ENCODE measurements around the gene TTLL11.

The TTLL11 gene

DNA sequence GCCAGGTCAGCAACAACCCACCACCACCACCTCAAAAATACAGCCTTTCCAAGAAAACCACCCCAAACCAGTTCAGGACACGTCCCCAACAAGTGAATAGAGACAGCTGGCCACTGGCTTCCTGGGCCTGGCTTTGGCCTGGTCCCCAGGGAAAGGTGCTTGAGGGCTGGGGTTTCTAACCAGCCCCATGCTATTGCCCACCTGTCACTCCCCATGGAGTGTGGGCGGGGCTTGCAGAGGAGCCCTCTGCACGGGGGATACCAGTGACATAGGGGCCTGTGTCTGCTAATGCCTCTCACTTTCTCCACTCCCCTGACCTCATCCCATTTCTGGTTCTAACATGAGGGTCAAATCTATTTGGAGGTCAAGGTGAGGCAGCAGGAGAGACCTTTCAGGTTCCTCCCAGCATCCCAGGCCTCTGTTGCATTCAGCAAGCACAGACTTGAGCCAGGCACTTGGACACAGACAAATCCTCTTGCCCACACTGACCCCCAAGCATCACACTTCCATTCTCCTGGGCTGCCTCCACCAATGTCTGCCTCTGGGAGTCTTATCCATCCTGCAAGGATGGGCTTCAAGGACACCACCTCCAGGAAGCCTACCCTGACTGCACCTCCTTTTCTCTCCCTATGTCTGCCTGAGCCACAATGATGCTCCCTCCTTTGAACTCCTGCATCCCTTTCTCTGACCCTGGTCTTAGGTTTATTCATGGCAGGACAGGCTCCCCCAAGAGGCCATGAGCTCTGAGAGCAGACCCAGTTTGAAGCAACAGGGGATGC is 16.1 kb upstream of the TTLL11 start:
- no peak for DNase-seq

DNA sequence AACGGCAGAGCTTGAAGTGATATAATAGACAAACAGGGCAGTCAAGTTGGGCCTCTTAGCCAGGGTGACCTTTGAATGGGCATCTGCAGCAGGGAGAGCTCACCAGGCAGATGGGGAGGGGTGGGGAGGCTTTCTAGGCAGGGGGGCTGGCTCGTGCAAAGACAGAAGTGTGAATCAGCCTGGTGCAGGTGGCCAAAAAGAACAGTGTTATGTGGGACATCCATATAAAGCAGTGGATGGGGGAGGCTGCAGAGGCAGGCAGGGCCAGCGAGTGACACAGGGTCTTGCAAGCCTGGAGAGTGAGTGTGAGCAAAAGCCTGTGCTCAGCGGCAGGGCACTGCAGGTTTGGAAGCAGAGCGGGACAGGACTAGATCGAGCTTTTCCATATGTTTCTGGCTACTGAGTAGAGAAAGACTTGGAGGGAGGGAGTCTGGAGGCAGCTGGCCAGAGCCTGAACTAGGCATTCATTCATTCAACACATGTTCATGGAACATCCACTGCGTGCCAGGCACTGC is 14.2 kb upstream of the TTLL11 start:
- no peak for DNase-seq

DNA sequence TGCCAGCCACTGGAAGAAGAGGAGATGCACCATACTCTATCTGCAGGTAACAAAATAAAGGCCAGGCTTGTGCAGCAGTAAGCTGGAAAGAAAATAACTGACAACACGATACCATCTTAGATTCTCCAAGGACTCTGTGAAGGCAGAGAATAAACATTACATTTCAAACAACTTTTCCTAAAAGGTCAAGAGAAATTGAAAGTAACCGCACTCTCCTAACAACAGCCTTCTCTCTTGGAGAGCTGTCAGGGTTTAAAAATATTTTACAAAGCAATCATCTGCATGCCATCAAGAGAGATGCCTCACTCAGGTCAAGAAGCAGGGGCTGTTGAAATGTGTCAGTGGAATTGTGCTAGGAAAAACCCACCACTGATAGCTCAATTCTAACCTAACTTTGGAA is 13.5 kb upstream of the TTLL11 start:
- DNase-seq: no peak

DNA sequence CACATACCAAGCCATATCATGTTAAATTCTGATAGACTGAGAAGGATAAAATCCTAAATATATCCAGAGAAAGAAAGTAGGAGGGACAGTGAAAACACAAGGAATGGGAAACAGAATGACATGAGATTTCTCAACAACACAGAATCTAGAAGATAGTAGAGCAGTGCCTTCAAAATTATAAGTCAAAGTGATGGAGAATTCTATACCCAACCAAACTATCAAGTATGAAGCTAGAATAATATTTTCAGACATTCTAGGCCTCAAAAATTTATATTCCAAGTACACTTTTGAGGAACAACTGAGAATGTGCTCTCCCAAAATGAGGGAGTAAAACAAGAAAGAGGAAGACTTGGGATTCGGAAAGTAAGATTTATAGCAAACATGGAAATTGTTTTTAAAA is 10.9 kb upstream of the TTLL11 start:
- DNase-seq: no peak

DNA sequence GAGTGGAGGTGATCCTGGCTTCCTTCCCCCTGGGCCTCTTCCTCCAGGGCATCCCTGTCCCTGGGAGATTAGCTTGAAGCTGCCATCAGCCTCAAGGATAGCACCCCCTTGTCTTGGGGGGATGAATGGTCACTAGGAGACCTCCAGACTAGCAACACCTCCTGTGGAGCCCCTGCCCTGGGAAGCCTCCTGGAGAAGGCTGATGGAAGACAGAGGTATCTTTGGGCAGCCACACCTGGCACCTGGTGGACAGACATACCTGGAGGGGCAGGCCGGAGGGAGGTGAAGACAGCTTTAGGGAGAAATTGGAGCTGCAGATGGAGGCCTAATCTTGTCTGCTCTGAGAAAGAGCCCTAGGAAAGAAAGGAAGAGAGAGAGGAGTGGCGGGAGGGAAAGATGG is 9.0 kb upstream of the TTLL11 start:
- DNase-seq: no peak

DNA sequence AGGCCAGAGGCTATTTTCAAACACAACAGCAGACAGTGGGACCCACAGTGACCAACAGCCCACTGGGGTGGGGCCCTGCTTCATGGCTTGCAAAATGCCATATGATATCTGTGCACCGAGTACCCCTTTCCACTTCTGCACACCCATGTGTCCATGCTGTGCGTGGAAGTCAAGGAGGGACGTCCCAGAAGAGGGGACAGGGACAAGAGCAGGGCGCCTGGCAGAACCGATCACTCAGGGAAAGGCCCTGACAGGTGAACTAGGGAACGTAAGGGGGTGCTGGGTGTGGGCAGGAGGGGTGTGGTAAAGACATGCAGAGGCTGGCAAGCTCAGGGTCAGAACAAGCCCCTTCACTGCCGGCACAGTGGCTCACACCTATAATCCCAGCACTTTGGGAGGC is 7.6 kb upstream of the TTLL11 start:
- DNase-seq: no peak

DNA sequence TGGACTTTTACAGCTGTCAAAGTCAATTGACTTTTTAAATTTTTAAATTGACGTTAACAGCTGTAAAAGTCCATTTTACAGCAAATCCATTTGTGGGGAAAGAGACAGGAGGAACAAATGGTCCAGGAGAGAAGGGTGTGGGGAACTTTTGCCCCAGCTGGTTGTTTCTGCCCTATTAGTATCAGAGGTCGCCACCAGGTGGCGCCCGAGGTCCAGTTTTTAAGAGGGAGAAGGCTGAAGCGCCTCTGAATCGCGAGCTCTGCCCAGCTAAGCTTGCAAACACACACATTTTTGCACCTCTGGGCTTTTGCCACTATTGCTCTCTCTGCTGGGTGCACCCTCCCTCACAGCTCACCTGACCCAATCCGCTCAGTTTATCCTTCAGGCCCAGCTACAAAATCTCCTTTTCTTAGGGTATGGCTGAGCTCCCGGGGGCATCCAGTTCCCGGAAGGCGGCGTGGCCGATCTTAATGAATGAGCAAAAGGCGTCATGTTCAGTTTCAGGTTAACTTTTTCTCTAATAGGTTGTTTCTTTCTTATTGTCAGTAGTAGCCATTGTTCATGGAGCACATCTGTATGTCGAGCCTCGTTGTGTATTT is 6.3 kb upstream of the TTLL11 start:
- DNase-seq: peak; percentile 54

DNA sequence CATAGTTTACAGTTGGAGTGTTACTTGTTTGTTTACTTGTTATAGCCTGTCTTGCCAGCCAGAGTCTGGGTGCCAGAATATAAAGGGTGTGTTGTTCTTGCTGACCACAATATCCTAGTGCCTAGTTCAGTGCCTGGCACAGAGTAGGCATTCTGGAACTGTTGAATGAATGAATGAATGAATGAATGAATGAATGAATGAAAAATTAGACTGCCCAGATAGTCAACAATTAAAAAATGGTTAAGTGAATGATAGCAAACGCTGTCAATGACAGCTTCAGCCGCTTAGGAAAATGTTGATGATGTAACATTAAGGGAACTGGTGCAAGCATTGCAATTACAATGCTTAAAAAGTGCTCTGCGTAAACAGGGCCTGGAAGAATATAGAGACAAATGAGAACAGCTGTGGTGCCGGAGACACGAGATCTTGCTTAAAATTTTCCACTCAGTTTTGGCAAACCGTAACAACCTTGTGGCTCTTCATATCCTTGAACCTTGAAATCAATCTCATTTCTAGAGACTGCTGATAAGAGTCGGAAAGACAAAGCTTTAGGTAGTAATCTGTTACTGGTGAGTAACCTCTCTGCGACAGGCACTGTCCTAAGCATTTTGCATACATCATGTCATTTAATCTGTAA is 4.7 kb upstream of the TTLL11 start:
- no peak for DNase-seq

DNA sequence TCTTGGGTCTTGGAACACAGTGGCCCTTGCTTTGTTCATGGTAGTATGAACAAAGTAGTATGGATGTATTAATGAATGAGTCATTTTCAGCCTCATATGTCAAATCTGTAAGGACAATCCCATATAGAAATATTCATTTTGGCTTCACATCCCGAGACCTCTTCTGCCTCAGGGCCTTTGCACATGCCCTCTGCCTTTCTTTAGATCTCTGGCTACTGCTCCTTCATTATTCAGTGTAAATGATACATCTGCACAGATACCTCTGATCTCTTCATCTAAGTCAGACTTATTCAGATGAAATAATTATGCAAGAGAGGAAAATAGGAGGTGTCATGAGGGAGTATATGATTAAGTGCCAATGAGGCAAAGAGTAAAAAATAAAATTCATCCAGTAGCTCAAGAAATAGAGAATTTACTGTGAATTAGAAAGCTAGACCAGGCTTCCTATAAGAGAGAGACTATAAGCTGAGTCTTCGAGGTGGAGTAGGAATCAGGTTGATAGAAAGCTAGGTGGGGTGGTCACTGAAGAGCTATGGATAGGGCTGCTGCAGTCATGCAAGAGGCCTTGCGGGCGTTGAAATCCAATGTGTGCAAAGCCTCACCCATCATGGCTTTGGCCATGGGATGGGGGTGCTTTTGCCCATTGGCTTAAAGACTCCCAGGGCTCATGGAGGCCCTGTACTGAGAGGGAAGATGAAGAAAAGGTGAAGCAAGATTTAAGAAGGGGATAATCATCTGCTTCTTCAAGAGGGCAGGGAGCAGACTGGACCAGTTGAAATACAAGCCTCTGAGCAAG is 3.7 kb upstream of the TTLL11 start:
- DNase-seq: no peak

DNA sequence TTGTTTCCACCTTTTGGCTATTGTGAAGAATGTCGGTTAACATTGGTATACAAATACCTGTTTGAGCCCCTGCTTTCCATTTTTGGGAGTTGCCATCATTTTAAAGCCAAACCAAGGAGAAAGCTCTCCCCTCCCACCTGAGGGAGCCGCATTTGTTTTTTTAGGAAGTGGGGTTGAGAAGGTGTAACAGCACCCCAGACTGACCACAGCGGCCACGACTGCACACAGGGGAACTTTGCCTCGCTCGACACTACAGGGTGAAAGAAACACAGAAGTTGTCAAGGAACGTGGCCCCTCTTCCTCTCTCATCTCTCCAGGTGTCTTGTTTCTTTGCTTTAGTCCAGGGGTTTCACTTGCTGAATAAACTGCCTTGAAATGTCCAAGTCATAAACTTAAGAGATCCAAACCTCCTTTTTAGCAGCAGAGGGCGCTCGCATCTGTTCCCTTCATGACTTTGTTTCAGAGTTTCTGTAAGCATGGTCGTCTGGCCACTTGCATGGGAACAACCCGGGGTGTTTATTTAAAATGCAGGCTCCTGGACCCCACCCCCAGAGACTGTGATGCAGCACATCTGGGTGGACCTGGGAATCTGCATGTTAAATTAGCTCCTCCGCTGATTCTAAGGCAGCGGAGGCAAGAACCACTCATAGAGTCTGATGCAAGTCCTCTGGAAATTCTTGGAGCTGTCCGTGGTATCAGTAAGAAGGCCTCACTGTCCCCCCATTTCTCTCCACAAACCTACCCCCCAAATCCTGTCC is 2.1 kb upstream of the TTLL11 start:
- DNase-seq: peak; percentile 10

DNA sequence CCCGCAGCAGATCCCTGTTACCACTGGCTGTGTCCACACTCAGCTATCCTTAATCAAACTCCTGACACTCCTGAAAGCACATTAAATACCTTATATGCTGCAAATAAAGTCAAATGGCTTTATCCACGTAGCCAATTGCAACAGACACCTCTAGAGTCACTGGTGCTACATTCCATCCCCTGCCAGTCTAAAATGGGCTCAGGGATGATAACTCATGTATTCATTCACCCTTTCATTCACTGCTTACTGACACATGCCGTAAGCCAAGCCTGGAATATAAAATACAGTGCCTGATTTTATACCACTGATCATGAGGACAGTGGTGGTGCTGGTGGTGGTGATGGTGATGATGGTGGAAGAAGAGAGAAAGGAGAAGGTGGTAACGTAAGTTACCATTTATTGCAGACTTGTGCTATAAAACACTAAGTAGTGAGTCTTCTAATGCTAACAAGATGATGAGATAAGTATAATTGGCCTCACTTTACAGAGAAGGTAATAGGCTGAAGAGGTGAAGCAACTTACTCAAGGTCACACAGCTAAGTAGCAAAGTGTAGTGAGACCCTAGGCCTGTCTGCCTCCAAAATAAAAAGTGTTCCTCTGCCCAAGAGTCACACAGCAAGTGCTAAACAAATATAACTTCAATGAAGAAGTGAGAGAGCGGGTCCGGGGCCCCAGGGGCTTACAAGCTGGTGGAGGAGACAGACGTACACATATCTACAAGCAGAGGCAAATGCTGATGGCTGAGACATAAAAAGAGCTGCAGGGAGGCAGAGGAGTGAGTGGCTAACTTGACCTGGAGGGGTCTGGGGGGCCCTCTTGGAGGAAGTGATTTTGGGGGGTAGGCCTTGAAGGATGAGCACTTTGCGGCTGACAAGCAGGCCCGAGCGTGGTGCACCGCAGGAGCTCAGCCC is 1.2 kb downstream of the TTLL11 start:
- no peak for DNase-seq

DNA sequence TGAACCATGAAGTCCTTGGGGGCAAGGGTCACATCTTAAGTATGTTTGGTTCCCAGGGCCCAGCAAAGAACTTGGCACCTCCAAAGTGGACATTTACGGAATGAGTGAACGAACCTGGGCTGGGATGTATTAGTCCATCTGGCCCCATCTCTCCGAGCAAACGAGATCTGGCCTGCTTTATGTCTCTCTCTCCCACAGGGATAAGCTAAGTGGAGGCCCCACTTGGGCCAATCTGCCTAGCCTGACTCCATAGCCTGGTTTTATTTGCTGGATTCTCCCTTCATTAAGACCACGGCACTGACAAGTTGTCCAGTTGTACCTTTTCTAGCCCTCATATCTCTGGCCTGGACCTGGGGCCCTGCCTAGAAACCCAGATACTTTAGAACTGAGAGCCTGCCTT is 2.1 kb downstream of the TTLL11 start:
- no peak for DNase-seq

DNA sequence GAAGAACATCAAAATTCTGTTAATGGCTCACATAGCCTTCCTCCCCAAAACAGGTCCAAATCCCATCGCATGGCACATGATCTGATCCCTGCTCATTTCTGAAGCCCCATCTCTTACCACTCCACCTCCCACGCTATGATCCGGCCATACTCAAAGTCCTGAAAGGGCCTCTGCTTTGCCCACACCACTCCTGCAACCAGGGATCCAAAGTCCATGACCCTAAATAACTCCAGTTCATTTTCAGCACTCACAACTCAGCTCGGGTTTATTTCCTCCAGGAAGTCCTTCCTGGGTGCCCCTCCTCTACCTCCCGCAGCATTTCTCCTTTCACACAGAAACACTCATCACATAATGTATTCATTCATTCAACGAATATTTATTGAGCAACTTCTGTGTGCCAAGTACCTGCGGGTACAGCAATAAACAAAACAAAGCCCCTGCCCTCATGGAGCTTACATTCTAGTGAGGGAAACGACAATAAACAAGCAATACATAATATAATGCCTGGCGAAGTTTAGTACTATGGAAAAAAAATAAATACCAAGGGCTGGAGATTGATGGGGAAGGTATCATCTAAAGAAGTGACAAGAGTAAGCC is 2.7 kb downstream of the TTLL11 start:
- no peak for DNase-seq

DNA sequence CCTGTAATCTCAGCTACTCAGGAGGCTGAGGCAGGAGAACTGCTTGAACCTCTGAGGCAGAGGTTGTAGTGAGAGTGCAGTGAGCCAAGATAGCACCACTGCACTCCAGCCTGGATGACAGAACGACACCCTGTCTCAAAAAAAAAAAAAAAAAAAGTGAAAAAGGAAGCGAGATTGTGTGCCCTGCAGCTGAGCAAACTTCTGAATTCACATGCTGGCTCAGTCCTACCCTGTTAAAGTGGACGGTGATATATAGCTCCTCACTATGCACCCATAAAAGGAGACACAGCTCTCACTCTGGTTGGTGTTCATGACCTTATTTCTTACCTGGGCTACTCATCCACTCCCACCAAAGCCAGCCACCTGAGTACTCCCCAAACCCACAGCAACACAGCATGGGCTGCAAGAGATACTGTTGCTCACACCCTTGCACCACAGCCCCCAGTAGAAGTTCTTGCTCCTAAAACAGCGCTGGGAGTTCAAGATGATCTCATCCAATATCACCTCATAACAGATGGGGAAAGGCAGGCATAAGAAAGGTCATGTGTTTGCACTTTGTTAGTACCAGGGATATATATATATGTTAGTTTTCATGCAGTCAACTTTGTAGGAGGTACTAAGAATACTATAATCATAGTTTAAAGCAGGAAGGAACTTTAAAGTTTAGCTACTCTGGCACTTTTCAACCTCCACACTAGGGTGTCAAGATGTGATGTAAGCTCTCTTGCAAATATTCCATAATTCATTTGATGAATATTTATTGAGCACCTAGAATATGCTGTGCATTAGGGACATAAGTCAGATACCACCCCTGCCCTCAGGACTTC is 4.0 kb downstream of the TTLL11 start:
- no peak for DNase-seq

DNA sequence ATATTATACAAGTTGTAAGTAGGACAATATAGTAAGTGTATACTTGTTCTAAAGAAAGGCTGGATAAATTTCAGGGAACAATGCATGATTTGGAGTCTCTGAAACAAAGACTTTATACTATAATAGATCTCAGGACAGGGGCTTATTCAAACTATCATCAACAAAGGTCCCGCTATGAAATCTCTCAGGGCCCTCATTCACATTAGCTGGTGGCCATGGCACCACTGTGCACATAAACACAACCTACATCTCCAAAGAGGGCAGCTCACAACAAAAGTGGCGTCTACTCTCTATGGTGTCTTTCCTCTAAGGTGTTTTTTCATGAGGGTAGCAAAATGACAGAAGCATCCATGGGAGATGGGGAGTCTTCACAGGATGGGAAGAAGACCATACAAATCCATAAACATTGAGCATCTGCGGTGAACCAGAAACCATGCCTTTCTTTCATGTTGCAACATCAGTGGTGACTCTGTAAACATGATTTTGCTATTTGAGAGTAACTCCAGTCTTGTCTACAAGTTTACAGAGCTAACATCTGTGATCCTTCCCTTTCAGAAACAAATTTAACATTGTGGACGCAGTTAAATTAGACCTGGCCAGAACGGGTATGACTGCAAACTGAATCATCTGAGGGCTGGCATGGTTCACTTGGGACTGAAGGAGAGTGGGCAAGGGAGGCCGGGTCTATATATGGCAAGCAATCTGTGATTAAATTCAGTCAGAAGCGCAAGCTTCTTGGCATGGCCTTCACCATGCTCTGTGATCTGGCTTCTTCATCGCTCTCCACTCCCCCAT is 5.5 kb downstream of the TTLL11 start:
- no peak for DNase-seq

DNA sequence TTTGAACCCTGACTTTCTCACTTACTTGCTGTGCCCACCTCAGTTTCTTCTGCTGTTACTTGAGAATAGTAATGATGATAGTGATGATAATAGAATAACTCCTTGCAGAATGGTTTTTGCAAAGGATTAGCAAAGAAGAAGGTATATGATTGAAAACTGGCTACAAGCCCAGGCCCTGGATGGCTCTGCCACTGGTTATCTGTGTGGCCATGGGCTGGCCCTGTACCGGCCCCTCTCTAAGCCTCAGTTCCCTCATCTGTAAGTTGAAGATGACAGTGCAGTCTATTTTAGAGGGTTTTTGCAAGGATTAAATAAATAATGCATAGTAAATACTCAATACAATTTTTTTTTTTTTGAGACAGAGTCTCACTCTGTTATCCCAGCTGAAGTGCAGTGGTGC is 6.2 kb downstream of the TTLL11 start:
- no peak for DNase-seq

DNA sequence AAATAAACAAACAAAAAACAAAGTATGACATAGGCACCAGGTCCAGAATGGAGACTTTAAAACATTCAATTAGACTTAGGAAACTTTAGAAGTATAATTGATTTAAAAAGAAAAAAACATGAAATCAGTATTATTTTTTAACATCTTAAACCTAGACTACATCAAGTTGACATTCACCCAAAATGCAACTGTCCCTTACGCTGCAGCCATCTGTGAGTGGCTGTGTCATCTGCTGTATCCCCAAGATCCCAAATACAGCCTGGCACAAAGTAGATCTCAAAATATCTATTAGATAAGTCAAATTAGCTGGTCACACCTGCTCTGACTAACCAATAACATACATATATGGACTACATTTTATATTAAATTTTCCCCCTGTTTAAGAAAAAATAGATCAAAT is 7.8 kb downstream of the TTLL11 start:
- no peak for DNase-seq

DNA sequence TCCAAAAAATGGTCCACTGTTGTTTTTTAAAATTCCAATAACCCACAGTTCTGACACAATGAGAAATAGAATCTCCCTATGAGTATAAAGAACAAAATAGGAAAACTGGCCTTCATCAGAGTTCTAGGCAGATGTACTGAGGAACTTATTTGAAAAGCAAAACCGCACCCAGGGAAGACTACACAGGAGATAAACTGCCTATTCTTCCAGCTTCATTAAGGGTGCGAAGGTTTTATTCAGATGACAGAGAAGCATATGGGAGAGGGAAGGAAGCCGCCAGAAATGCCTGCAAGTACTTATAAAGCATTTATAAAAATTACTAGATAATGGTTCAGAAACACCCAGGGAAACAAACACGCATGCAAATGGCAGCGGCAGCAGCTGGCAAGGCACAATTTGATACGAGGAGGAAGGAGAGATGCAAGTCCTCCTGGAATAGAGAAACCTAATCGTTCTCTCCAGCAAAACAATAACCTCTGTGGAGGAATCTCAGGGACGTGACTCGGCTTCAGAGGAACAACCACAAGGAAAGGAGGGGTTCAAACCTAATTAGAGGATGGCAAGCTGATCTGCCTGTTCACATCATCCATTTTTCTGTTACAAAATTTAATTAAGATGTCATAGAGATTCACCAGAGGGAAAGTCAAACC is 9.0 kb downstream of the TTLL11 start:
- no peak for DNase-seq

DNA sequence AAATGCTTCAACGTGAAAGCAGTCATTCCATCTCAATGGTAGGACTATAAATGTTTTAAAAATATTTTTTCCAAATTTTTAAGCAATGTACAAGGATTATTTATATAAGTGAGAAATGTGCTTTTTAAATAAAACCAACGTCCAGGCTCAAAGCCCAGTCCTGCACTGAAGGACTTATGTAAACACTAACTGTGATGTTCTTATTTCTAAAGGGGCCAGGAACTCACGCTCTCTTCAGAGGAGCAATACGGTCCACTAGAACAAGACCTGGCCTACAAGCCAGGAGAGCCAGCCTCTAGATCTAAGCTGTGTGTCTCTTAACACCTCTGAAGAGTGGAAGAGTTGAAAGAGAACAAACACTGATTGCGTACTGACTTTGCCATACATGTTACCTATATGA is 12.1 kb downstream of the TTLL11 start:
- no peak for DNase-seq
